Measurements from ENCODE around the gene DRAM1.

DNA sequence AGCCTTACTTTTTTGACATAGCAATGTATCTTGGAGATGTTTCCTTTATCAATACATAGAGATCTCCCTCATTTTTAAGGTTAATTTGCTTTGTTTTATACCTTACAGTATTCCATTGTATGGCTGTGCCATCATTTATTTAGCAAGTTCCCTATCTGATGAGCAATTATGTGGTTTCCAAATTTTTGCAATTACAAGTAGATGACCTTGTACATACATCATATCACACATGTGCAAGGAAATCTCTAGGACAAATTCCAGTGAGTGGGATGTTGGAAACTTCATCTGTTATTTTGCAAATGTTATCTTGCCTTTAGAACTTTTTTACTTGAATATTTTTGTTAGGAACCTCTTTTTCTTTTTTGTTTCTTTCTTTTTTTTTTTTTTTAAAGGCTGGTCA is 49.7 kb downstream of the DRAM1 start:
- TF ChIP-seq, protein P1, sequence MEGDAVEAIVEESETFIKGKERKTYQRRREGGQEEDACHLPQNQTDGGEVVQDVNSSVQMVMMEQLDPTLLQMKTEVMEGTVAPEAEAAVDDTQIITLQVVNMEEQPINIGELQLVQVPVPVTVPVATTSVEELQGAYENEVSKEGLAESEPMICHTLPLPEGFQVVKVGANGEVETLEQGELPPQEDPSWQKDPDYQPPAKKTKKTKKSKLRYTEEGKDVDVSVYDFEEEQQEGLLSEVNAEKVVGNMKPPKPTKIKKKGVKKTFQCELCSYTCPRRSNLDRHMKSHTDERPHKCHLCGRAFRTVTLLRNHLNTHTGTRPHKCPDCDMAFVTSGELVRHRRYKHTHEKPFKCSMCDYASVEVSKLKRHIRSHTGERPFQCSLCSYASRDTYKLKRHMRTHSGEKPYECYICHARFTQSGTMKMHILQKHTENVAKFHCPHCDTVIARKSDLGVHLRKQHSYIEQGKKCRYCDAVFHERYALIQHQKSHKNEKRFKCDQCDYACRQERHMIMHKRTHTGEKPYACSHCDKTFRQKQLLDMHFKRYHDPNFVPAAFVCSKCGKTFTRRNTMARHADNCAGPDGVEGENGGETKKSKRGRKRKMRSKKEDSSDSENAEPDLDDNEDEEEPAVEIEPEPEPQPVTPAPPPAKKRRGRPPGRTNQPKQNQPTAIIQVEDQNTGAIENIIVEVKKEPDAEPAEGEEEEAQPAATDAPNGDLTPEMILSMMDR (IDR thresholded peaks at IDR 0.05): no peak
- no peak for TF ChIP-seq EZH2 (IDR thresholded peaks at IDR 0.05; ENCODE audit: borderline replicate concordance, insufficient read depth, low read depth, low read length, poor library complexity, severe bottlenecking)

Measured in B cell (primary cell).